Lung (tissue), 12 donors: ENCODE measurements around the gene ITGAE. TPM values are rescaled to one million over a fixed set of nuclear protein-coding genes. Genes with fewer than 3 reads are reported as not detected.

Experiments
- ATAC-seq: fragments of 200-7000 bp; cut with Tn5 transposase; one replicate; pipeline ENCODE4 v1.9.1; 2020; ENCODE audit warnings: moderate number of reproducible peaks; ENCODE audit not compliant: insufficient read depth, low FRiP score
- DNase-seq, 3 donors: peaks; one replicate each; pipeline ENCODE4 v3.0.0-alpha.2; 2013 to 2017
- H3K27ac ChIP-seq, 2 donors: one replicate each; pipeline ENCODE4 v1.5.1; 2013; ENCODE audit warnings: mild to moderate bottlenecking in 2 of 2, moderate library complexity in 2 of 2, control low read depth in 1 of 2, inconsistent platforms in 1 of 2, low read depth in 1 of 2, low read length in 1 of 2
- H3K27me3 ChIP-seq, 3 donors: one replicate each; pipeline ENCODE4 v1.5.1; 2013; ENCODE audit warnings: low read length in 2 of 3; ENCODE audit not compliant: control insufficient read depth in 3 of 3, insufficient read depth in 3 of 3
- H3K36me3 ChIP-seq, 4 donors: one replicate each; pipeline ENCODE4 v1.5.1; 2013; ENCODE audit warnings: low read length in 4 of 4, mild to moderate bottlenecking in 1 of 4, moderate library complexity in 1 of 4; ENCODE audit not compliant: control insufficient read depth in 4 of 4, insufficient read depth in 4 of 4
- H3K4me1 ChIP-seq, 5 donors: one replicate each; pipeline ENCODE4 v1.5.1; 2013; ENCODE audit warnings: low read length in 5 of 5, mild to moderate bottlenecking in 2 of 5, moderate library complexity in 1 of 5; ENCODE audit not compliant: control insufficient read depth in 5 of 5, insufficient read depth in 5 of 5
- H3K4me3 ChIP-seq: one replicate; pipeline ENCODE4 v1.5.1; 2013; ENCODE audit warnings: mild to moderate bottlenecking, control low read depth, moderate library complexity
- H3K9ac ChIP-seq, 2 donors: one replicate each; pipeline ENCODE4 v1.5.1; 2013; ENCODE audit warnings: low read length in 2 of 2, control low read depth in 1 of 2; ENCODE audit not compliant: insufficient read depth in 1 of 2
- H3K9me3 ChIP-seq, 4 donors: one replicate each; pipeline ENCODE4 v1.5.1; 2013; ENCODE audit warnings: low read length in 3 of 4, mild to moderate bottlenecking in 1 of 4, moderate library complexity in 1 of 4; ENCODE audit not compliant: control insufficient read depth in 4 of 4, insufficient read depth in 3 of 4
- CTCF ChIP-seq: IDR thresholded peaks from 2 replicates; pipeline ENCODE4 v1.5.1; 2012; ENCODE audit warnings: mild to moderate bottlenecking; ENCODE audit errors: control extremely low read depth, extremely low read depth
- WGBS, 2 donors: extraction: QIAGEN DNeasy Blood & Tissue Kit; methylation state at CpG; one replicate each; pipeline ENCODE4 v1.1.7; 2013; 5-methylcytosine and 5-hydroxymethylcytosine counted together
- polyA plus RNA-seq, 2 donors: library from polyadenylated mRNA; stranded (reverse); fragments of 200-250 nt; gene quantifications; one replicate each; pipeline ENCODE4 v1.2.1, GENCODE V29; 2013
- total RNA-seq, 2 donors: library from RNA; depleted of rRNA in 1 of 2; stranded (reverse); fragments of >200 nt in 1 of 2; gene quantifications; one replicate each; pipeline ENCODE4 v1.2.1, GENCODE V29; 2014 to 2021
- donor health status: control.
- donor health status: control.
- donor health status: Bipolar disorder and iron deficiency.
- donor health status: healthy.
- donor health status: DM: yes; HTN: yes; CAD: no.

Gene ITGAE
- total and polyA plus RNA-seq, 4 donors, result 16.8 to 37.3 (median 27.6) TPM

GRCh38 chr17:3693829-3694231 lies 107.2 kb downstream of the ITGAE start:
- peaks cover 3 to 59% (median 36%) of the 10 kb centered on the region in 3 donors for H3K27me3 ChIP-seq
- no peak for ATAC-seq
- DNase-seq, result no peak
- peaks cover 0 to 7% (median 0%) of the 10 kb centered on the region in 5 donors for H3K4me1 ChIP-seq
- no peak overlapping the region for H3K4me3 ChIP-seq
- no peak overlapping the region for H3K9ac ChIP-seq
- H3K36me3 ChIP-seq, result no peaks in the 10 kb centered on the region
- no peak for TF ChIP-seq CTCF
- WGBS, 2 donors, result 76 to 82% methylated on average over 9 of the region's 9 CpGs
- H3K27ac ChIP-seq, result no peak overlapping the region
- H3K9me3 ChIP-seq, result peaks cover 0 to 10% (median 3%) of the 10 kb centered on the region in 4 donors

- ATAC-seq, result no peak
- 54 to 75% methylated on average over 4 of the region's 4 CpGs for WGBS, 2 donors
- TF ChIP-seq CTCF, result no peak
These were observed 107.8 kb downstream of the ITGAE start for GRCh38 chr17:3693141-3693540.

GRCh38 chr17:3692346-3692745 lies 108.6 kb downstream of the ITGAE start:
- Histone ChIP-seq H3K4me1 (peaks cover 0 to 7% (median 0%) of the 10 kb centered on the region in 5 donors), H3K9ac (no peak overlapping the region), H3K36me3 (no peaks in the 10 kb centered on the region), H3K4me3 (no peak overlapping the region), H3K27ac (no peak overlapping the region), H3K9me3 (no peaks in the 10 kb centered on the region), H3K27me3 (peaks cover 3 to 49% (median 27%) of the 10 kb centered on the region in 3 donors)
- TF ChIP-seq CTCF, result no peak
- 86 to 90% methylated on average over 9 of the region's 9 CpGs for WGBS, 2 donors
- no peak for DNase-seq
- ATAC-seq, result no peak

More at GRCh38 chr17:3693141-3693540, 107.8 kb downstream of the ITGAE start:
- Histone ChIP-seq H3K36me3 (no peaks in the 10 kb centered on the region), H3K4me3 (no peak overlapping the region), H3K27ac (no peak overlapping the region), H3K9ac (no peak overlapping the region), H3K9me3 (peaks cover 0 to 4% (median 1%) of the 10 kb centered on the region in 4 donors), H3K27me3 (peaks cover 3 to 57% (median 32%) of the 10 kb centered on the region in 3 donors), H3K4me1 (peaks cover 0 to 7% (median 0%) of the 10 kb centered on the region in 5 donors)
- no peak for DNase-seq

- 81 to 90% methylated on average over 16 of the region's 16 CpGs for WGBS, 2 donors
- Histone ChIP-seq H3K4me3 (no peak overlapping the region), H3K4me1 (peaks cover 0 to 7% (median 0%) of the 10 kb centered on the region in 5 donors), H3K27me3 (peaks cover 3 to 43% (median 24%) of the 10 kb centered on the region in 3 donors), H3K9ac (no peak overlapping the region), H3K9me3 (no peaks in the 10 kb centered on the region), H3K27ac (no peak overlapping the region), H3K36me3 (no peaks in the 10 kb centered on the region)
- no peak for TF ChIP-seq CTCF
- DNase-seq, result no peak
- ATAC-seq, result no peak
These were observed 109.3 kb downstream of the ITGAE start for GRCh38 chr17:3691617-3692067.
